Osteocyte (in vitro differentiated cells): ENCODE data around the gene S100A8. TPM values are rescaled to one million over a fixed set of nuclear protein-coding genes. Genes with fewer than 3 reads are reported as not detected.
"Not testable (repeated sequence)": the region's sequence is repeated elsewhere in the genome, so short reads cannot be mapped to it uniquely, and the experiment has no call there.

Experiments used
- DNase-seq: peaks from one replicate; pipeline ENCODE4 v3.0.0; 2021; ENCODE audit warnings: mixed read lengths; ENCODE audit not compliant: unreplicated experiment; ENCODE audit errors: extremely low spot score
- H3K27ac Mint-ChIP-seq: one replicate; pipeline ENCODE4 v1.8.0; 2021; ENCODE audit warnings: mild to moderate bottlenecking, mixed read lengths; ENCODE audit not compliant: unreplicated experiment
- H3K27me3 Mint-ChIP-seq: one replicate; pipeline ENCODE4 v1.8.0; 2021; ENCODE audit warnings: mixed read lengths; ENCODE audit not compliant: unreplicated experiment
- H3K36me3 Mint-ChIP-seq: one replicate; pipeline ENCODE4 v1.8.0; 2021; ENCODE audit warnings: mixed read lengths; ENCODE audit not compliant: unreplicated experiment
- H3K4me1 Mint-ChIP-seq: one replicate; pipeline ENCODE4 v1.8.0; 2021; ENCODE audit warnings: mixed read lengths; ENCODE audit not compliant: unreplicated experiment
- H3K4me3 Mint-ChIP-seq: one replicate; pipeline ENCODE4 v1.8.0; 2021; ENCODE audit warnings: mild to moderate bottlenecking, moderate library complexity, mixed read lengths; ENCODE audit not compliant: unreplicated experiment
- H3K9me3 Mint-ChIP-seq: one replicate; pipeline ENCODE4 v1.8.0; 2021; ENCODE audit warnings: mixed read lengths; ENCODE audit not compliant: unreplicated experiment
- CTCF ChIP-seq: fragments of 200-600 bp; sonication (generic); IDR thresholded peaks from 2 replicates; pipeline ENCODE4 v1.5.0; 2021; ENCODE audit warnings: antibody characterized with exemption, mild to moderate bottlenecking, moderate library complexity
- total RNA-seq: library from RNA; stranded (reverse); gene quantifications from 2 replicates; pipeline ENCODE4 v1.2.1, GENCODE V29; 2021

Gene S100A8
- total RNA-seq, 1 donor from 2014 or later, result not detected

GRCh38 chr1:153422450-153423068, 31.7 kb upstream of the S100A8 start:
- no peaks in the 10 kb centered on the region for H3K4me1 Mint-ChIP-seq
- no peak overlapping the region for H3K27ac Mint-ChIP-seq
- no peaks in the 10 kb centered on the region for H3K9me3 Mint-ChIP-seq
- no peaks in the 10 kb centered on the region for H3K36me3 Mint-ChIP-seq
- no peak overlapping the region for H3K4me3 Mint-ChIP-seq
- no peaks in the 10 kb centered on the region for H3K27me3 Mint-ChIP-seq
- TF ChIP-seq CTCF, result no peak
- peak; percentile 84 for DNase-seq

DNA sequence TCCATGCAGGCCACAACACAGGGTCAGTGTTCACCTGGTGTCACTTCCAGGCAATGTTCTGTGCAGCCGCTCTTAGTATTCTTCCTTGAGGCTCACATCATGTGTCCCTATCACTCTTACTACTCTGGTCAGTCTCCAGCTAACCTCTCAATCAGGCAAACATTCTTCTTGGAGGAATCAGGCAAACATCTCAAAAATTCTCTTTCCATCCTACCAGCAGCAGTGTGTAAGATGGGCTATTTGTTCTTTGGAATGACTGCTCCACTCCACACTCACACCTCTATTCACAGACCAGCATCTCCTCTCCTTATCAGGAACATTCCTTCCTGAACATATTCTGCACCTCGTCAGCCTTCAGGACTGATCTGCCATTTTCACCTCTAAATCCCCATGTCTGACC, 29.4 kb upstream of the S100A8 start:
- TF ChIP-seq CTCF, result no peak
- Mint-ChIP-seq H3K4me3 (no peak overlapping the region), H3K27me3 (no peaks in the 10 kb centered on the region), H3K4me1 (no peaks in the 10 kb centered on the region), H3K9me3 (no peaks in the 10 kb centered on the region), H3K27ac (no peak overlapping the region), H3K36me3 (no peaks in the 10 kb centered on the region)
- DNase-seq, result no peak

- not testable (repeated sequence) for H3K4me3 Mint-ChIP-seq, H3K27ac Mint-ChIP-seq, H3K36me3 Mint-ChIP-seq, DNase-seq, H3K9me3 Mint-ChIP-seq, H3K27me3 Mint-ChIP-seq, H3K4me1 Mint-ChIP-seq
Observed at GRCh38 chr1:153419436-153419793, 28.5 kb upstream of the S100A8 start.

DNA sequence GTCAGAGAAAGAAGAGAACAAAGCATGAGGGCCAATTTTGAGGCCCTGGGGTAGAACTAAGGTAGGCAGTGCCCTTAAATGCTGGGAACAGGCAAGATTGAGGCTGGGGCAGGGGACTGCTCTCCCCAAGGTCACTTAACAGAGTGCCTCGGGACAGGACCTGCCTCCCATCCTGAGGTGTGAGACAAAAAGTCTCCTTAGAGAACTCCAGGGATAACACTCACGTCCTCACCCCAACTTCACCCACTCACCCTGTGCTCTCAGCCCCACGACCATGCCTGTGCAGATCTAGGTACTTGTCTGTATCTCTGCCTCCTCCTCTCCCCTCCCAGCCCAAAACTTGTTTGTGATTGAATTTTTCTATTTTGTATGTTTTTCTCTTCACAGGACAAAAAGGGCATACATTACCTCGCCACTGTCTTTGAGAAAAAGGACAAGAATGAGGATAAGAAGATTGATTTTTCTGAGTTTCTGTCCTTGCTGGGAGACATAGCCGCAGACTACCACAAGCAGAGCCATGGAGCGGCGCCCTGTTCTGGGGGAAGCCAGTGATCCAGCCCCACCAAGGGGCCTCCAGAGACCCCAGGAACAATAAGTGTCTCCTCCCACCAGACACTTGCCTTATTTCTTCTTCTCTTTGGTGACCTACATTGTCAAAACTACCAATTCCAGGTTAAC, 28.0 kb upstream of the S100A8 start:
- H3K36me3 Mint-ChIP-seq, H3K9me3 Mint-ChIP-seq, H3K4me3 Mint-ChIP-seq, H3K27ac Mint-ChIP-seq, H3K4me1 Mint-ChIP-seq, H3K27me3 Mint-ChIP-seq: not testable (repeated sequence)
- peak; percentile 66 for DNase-seq

DNA sequence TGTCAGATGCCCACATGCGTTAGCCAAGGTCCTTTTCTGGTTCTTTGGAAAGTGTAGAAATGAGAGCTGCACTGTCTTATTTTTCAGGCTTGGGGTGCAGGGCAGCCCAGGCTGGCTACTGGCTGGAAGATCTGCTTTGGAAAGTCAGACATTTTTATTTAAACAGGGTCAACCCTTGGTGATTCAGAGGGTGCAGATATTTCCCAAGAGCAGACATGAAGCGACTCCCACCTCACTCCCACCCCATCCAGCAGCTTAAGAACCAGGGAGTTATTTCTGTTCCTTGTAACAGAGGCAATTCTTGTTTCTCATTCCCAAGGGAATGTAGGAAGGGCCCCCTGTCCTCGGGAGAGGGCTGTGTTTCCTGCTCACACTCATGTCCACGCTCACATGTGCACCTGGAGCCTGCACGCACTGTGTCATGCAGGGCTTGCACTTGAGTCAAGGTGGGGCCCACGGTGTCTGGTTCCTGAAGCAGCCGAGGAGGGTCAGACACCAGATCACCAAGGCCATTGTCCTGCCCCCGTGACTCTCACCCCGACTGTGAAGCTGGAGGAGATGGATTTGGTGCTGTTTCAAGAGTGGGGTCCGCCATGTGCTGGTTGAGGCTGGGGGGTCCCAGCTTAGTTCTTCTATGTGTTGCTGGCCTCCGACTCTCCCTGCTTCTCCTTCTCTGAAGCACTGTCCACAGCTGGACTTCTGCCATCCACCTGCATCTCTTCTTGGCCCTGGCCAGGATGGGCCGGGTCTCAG, 26.4 kb upstream of the S100A8 start:
- no peak overlapping the region for H3K27ac Mint-ChIP-seq
- H3K4me1 Mint-ChIP-seq, result no peaks in the 10 kb centered on the region
- H3K9me3 Mint-ChIP-seq, result peaks cover 3% of the 10 kb centered on the region
- H3K36me3 Mint-ChIP-seq, result no peaks in the 10 kb centered on the region
- DNase-seq, result no peak
- H3K4me3 Mint-ChIP-seq, result no peak overlapping the region
- no peak for TF ChIP-seq CTCF
- no peaks in the 10 kb centered on the region for H3K27me3 Mint-ChIP-seq
